Adrenal gland (tissue), 5 donors: ENCODE measurements around the gene CFHR2.

Experiments
- POLR2A ChIP-seq, 2 donors: fragments of 450-650 bp; IDR thresholded peaks; one replicate each; pipeline ENCODE4 v1.6.1; 2017; ENCODE audit warnings: antibody characterized with exemption in 2 of 2, mild to moderate bottlenecking in 2 of 2, moderate library complexity in 1 of 2
- TF ChIP-seq, protein P1 (sequence below), 6 experiments: fragments of 450-650 bp in 4 of 6; fragments of 200-600 bp in 2 of 6; sonication (generic) in 1 of 6; IDR thresholded peaks; 1 replicate in 5 of 6; 2 replicates in 1 of 6; pipeline versions ENCODE4 v1.5.1 to v1.8.0; 2016 to 2021; ENCODE audit warnings: antibody characterized with exemption in 6 of 6, mild to moderate bottlenecking in 2 of 6, moderate library complexity in 1 of 6
- donor health status: DM: no; HTN: no; CAD: no.

DNA sequence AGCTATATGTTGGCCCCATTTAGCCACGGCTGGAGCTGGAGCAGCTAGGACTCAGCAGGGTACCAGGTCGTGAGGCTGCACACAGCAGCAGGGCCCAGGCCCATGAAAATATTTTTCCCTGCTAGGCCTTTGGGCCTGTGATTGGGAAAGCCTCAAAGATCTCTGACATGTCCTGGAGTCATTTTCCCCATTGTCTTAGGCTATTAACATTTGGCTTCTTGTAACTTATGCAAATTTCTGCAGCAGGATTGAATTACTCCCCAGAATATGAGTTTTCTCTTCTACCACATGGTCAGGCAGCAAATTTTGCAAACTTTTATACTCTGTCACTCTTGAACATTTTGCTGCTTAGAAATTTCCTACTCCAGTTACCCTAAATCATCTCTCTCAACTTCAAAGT is 11.2 kb downstream of the CFHR2 start:
- TF ChIP-seq, protein P1, sequence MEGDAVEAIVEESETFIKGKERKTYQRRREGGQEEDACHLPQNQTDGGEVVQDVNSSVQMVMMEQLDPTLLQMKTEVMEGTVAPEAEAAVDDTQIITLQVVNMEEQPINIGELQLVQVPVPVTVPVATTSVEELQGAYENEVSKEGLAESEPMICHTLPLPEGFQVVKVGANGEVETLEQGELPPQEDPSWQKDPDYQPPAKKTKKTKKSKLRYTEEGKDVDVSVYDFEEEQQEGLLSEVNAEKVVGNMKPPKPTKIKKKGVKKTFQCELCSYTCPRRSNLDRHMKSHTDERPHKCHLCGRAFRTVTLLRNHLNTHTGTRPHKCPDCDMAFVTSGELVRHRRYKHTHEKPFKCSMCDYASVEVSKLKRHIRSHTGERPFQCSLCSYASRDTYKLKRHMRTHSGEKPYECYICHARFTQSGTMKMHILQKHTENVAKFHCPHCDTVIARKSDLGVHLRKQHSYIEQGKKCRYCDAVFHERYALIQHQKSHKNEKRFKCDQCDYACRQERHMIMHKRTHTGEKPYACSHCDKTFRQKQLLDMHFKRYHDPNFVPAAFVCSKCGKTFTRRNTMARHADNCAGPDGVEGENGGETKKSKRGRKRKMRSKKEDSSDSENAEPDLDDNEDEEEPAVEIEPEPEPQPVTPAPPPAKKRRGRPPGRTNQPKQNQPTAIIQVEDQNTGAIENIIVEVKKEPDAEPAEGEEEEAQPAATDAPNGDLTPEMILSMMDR (IDR thresholded peaks at IDR 0.05) = no peak
- no peak for TF ChIP-seq POLR2A (IDR thresholded peaks at IDR 0.05)
